PFSK-1 (cell line): ENCODE measurements around the gene DNTTIP2.

Experiments used
- FOXP2 ChIP-seq: optimal IDR thresholded peaks from 2 replicates; pipeline ENCODE3; 2011; ENCODE audit warnings: borderline replicate concordance, control low read depth, inconsistent platforms; ENCODE audit not compliant: insufficient read depth; ENCODE audit errors: extremely low read length, extremely low read depth
- POLR2AphosphoS5 ChIP-seq: IDR thresholded peaks from 2 replicates; pipeline ENCODE4 v1.6.1; 2012; ENCODE audit warnings: low read depth, mild to moderate bottlenecking, control low read depth, low read length, moderate library complexity
- SIN3A ChIP-seq: IDR thresholded peaks from 2 replicates; pipeline ENCODE4 v1.6.1; 2012; ENCODE audit warnings: mild to moderate bottlenecking, low read length, moderate library complexity, borderline replicate concordance; ENCODE audit not compliant: insufficient read depth
- TAF1 ChIP-seq: IDR thresholded peaks from 2 replicates; pipeline ENCODE4 v1.6.1; 2012; ENCODE audit warnings: low read length, control low read depth, borderline replicate concordance; ENCODE audit not compliant: insufficient read depth
- TF ChIP-seq, protein P1 (sequence below), 2 experiments: IDR thresholded peaks; 2 replicates each; pipeline versions ENCODE4 v1.6.1 to v1.8.0; 2011 to 2012; ENCODE audit warnings: low read depth in 2 of 2, low read length in 2 of 2, control low read depth in 1 of 2, inconsistent platforms in 1 of 2, mild to moderate bottlenecking in 1 of 2, moderate library complexity in 1 of 2; ENCODE audit not compliant: insufficient read depth in 1 of 2

Gene DNTTIP2

DNA sequence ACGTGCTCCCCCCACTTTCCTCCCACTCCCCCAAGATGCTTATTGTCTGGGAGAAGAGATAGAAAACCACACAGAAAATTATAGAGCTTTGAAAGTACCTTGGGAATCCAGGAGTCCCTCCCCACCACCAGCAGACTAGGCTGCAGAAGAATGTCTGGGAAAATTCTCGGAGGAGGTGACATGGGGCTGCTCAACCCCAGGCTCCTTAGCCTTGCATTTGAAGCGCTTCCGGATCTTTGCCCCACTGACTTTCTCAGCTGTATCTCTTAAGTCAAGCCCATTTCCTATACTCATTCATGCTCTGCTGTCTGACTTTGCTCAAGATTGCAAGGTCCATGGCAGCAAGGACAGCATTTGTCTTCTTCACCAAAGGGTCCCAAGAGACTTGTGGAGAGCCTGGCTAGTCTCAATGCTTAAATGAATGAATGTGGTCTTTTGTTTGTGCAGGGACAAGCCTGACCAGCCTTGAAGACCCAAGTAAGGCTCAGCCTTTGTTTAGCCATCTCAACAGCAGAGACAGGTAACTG lies 38.0 kb downstream of the DNTTIP2 start:
- TF ChIP-seq FOXP2 (no peak), TAF1 (no peak), SIN3A (no peak), POLR2AphosphoS5 (no peak)
- TF ChIP-seq, protein P1, sequence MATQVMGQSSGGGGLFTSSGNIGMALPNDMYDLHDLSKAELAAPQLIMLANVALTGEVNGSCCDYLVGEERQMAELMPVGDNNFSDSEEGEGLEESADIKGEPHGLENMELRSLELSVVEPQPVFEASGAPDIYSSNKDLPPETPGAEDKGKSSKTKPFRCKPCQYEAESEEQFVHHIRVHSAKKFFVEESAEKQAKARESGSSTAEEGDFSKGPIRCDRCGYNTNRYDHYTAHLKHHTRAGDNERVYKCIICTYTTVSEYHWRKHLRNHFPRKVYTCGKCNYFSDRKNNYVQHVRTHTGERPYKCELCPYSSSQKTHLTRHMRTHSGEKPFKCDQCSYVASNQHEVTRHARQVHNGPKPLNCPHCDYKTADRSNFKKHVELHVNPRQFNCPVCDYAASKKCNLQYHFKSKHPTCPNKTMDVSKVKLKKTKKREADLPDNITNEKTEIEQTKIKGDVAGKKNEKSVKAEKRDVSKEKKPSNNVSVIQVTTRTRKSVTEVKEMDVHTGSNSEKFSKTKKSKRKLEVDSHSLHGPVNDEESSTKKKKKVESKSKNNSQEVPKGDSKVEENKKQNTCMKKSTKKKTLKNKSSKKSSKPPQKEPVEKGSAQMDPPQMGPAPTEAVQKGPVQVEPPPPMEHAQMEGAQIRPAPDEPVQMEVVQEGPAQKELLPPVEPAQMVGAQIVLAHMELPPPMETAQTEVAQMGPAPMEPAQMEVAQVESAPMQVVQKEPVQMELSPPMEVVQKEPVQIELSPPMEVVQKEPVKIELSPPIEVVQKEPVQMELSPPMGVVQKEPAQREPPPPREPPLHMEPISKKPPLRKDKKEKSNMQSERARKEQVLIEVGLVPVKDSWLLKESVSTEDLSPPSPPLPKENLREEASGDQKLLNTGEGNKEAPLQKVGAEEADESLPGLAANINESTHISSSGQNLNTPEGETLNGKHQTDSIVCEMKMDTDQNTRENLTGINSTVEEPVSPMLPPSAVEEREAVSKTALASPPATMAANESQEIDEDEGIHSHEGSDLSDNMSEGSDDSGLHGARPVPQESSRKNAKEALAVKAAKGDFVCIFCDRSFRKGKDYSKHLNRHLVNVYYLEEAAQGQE (IDR thresholded peaks at IDR 0.05; ENCODE audit: insufficient read depth in 1 of 2, low read depth in 2 of 2, low read length in 2 of 2): no peak

DNA sequence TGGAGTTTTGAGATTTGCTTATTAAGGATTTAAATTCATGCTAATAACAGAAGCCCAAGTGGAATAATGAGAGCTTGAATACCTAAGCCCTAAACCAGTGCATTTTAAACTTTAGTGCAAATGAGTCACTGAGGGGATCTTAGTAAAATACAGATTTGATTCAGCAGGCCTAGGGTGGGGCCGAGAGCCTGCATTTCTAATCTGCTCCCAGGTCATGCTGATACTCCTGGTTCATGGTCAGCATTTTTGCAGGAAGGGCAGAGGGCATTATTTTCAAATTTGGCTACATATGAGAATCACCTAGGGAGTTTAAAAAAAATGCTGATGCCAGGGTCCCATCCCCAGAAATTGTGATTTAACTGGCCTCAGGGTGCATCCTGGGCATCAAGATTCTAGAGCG lies 39.3 kb downstream of the DNTTIP2 start:
- TF ChIP-seq FOXP2 (no peak), TAF1 (no peak), SIN3A (no peak), POLR2AphosphoS5 (no peak)
- TF ChIP-seq, protein P1 (IDR thresholded peaks at IDR 0.05; ENCODE audit: insufficient read depth in 1 of 2, low read depth in 2 of 2, low read length in 2 of 2): no peak

DNA sequence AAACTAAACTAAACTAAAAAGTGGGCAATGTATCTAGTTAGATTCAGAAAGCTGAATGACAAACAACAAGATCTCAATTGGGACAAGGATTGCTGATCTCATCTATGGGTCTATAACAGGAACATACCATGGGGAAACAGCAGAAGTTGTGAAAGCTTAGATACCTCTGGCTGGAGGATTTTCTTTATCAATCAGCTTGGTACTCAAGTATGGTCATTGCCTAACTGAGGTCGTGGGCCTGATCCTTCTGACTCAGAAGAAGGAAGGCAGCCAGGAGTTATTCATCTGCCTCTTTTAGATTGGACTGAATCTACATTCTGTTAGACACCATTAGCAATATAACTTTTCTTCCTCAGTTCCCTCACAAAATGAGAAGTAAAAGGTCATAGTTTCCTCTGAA lies 39.7 kb downstream of the DNTTIP2 start:
- no peak for TF ChIP-seq SIN3A
- no peak for TF ChIP-seq TAF1
- TF ChIP-seq, protein P1 (IDR thresholded peaks at IDR 0.05; ENCODE audit: insufficient read depth in 1 of 2, low read depth in 2 of 2, low read length in 2 of 2): no peak
- no peak for TF ChIP-seq FOXP2
- no peak for TF ChIP-seq POLR2AphosphoS5

DNA sequence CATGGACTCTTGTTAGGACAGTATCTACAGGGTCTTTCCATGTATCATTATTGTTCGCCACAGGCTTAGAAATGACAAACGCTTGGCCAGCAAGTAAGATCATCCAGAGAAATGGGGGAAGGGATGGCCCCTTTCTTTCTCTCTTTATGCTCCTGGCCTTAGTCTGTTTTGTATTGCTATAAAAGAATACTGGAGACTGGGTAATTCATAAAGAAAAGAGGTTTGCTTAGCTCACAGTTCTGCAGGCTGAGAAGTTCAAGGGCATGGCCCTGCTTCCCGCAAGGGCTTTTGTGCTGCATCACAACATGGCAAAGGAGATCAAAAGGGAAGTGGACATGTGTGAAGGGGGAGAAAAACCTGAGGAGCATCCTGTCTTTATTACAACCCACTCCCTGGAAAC lies 41.0 kb downstream of the DNTTIP2 start:
- TF ChIP-seq SIN3A: no peak
- no peak for TF ChIP-seq FOXP2
- TF ChIP-seq TAF1: no peak
- TF ChIP-seq, protein P1 (IDR thresholded peaks at IDR 0.05; ENCODE audit: insufficient read depth in 1 of 2, low read depth in 2 of 2, low read length in 2 of 2): no peak
- TF ChIP-seq POLR2AphosphoS5: no peak

DNA sequence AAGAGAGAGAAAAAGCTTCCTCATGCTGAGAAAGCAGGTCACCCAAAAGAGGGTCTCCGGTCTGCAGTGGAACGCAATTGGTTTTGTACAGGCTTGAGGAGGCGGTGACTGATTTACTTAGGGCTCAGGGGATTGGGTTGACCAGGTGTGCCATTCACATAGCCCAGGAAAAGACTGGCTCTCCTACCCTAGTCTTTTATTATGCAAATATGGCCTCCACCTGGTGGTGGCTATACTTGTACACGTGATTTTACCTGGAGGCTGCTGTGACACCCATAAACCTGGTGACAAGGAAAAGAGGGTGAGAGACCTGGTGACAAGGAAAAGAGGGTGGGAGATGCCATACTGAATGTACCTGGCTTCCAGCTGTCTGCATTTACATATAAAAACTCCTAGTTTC lies 49.9 kb downstream of the DNTTIP2 start:
- TF ChIP-seq FOXP2 (no peak), TAF1 (no peak), POLR2AphosphoS5 (no peak), SIN3A (no peak)
- TF ChIP-seq, protein P1 (IDR thresholded peaks at IDR 0.05; ENCODE audit: insufficient read depth in 1 of 2, low read depth in 2 of 2, low read length in 2 of 2): no peak
